GM18870 (cell line): Measurements from ENCODE around the gene GAS2L1.
"Not testable (repeated sequence)": the region's sequence is repeated elsewhere in the genome, so short reads cannot be mapped to it uniquely, and the experiment has no call there.

Experiments used
- ATAC-seq: cut with Tn5 transposase; IDR thresholded peaks from one replicate; pipeline ENCODE4 v1.9.1; 2021; ENCODE audit warnings: moderate library complexity; ENCODE audit not compliant: unreplicated experiment

GAS2L1 gene

DNA sequence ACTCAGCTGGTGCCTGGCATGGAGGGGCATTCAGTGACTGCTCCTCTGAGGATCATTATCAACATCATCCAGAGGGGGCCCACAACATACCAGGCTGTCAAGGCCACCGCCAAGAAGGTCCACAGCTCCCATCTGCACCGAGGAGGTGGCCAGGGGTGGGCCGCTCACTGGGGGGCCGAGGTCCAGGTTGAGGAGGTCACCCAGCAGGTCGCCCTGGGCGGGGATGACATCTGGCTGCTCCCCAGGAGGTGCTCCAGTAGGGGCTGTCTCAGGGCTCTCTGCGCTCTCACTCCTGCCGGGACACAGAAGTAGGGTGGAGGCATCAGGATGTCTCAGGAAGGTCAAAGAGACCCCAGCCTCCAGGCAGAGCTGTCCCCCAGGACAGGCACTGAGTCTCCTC, 34.1 kb downstream of the GAS2L1 start:
- ATAC-seq, result no peak

DNA sequence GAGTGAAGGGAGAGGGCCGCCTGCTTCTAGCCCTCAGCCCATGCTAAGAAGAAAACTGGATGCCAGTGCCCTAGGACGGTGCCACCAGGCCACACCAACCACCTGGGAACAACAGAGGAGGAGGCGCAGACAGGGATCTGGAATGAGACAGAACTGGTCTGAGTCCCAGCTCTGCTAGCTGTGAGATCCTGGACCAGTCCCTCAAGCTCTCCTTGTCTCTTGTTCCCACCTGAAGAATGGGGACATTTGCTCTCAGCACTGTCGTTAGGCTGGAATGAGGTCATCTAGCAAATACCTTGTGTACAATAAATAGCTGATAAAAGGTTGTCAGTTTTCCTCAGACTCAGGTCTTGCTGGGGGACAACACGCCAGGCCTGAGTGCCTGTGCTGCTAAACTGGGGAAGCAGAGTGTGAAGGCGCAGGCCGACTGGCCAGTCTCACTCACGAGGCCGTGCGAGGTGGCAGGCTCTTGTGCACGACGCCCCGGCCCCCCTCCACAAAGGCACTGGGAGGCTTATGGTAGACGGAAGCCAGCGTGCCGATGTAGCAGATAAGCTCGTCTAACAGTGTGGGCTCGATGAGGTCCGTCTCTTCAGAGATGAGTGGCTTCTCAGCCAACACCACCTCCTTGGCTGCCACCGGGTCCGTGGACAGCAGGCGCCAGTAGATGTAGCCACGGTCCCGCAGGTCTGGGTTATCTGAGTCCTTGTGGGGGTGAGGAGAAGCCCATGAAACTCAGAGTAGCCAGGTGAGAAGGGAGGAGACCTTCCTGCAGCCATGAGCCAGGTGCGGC, 34.8 kb downstream of the GAS2L1 start:
- ATAC-seq, result no peak

- ATAC-seq, result no peak
These were observed 35.3 kb downstream of the GAS2L1 start for GRCh38 chr22:29341849-29342127.

DNA sequence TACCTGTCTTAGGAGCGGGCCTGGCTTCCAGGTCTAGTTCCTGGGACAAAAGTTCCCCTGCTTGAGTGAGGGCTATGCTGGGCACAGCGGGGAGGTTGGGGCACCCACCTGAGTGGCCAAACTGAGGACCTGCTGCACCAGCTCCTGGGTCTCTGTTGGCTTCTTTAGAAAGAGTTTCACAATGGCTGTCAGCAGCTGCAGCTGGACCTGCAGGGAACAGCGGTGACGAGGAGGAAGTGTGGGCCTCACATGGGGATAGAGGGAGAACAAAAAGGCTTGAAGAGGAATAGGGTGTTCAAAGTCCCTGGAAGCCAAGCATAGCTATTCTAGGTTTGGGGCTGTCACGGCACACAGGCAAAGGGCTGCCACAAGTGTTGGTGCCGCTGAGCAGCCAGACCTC, 35.7 kb downstream of the GAS2L1 start:
- no peak for ATAC-seq

GRCh38 chr22:29342577-29343312, 36.3 kb downstream of the GAS2L1 start:
- ATAC-seq, result no peak

DNA sequence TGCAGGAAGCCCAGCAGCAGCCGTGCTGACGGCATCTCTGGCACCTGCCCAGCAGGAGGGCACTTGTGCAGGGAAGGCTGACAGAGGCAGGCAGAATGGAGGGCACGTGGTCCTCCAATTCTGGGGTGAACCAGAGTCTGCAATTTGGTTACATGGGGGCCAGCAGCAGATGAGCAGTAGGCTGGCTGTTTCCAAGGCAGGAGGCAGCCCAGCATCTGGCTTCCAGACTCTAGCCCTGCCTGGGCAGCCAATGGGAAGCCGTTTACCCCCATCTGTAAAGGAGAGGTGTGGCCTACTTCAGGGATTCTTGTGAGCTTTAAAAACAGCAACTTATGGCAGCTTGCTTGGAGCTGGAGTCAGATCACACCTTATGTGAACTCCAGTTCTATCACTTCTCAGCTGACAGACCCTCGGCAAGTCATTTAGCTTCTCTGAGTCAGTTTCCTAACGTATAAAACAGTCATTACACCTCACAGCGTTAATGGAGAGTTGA, 36.9 kb downstream of the GAS2L1 start:
- no peak for ATAC-seq

- ATAC-seq, result no peak
These were observed 37.7 kb downstream of the GAS2L1 start for GRCh38 chr22:29344137-29344536.

DNA sequence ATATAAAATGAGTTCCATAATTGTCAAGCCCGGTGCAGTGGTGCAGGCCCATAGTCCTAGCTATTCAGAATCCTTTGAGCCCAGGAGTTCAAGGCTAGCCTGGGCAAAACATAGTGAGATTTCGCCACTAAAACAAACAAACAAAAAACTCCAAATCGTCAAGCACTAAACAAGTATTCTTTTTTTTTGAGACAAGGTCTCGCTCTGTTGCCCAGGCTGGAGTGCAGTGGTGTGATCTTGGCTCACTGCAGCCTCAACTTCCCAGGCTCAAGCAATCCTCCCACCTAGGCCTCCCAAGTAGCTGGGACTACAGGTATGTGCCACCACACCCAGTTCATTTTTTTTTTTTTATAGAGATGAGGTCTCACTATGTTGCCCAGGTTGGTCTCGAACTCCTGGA, 38.4 kb downstream of the GAS2L1 start:
- ATAC-seq, result not testable (repeated sequence)

- ATAC-seq, result no peak
These were observed 39.5 kb downstream of the GAS2L1 start for GRCh38 chr22:29345932-29346331.

DNA sequence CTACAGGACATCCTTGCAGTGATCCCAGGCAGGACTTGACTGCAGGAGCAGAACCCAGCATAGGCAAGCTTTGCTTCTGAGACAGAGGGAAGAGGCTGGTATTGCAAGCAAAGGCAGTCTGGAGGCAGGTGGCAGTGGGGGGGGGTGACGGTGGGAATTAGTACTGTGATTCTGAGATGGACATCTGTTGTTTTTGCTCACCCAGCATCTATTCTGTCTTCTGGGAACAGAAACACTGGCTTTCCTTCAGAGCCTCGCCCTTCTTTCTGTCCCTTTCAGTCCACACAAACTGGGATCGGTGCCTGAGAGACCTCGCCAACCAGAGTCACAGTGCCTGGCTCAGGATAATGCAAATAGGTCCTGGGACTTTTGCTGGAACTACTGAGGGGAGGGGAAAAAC, 40.2 kb downstream of the GAS2L1 start:
- no peak for ATAC-seq

DNA sequence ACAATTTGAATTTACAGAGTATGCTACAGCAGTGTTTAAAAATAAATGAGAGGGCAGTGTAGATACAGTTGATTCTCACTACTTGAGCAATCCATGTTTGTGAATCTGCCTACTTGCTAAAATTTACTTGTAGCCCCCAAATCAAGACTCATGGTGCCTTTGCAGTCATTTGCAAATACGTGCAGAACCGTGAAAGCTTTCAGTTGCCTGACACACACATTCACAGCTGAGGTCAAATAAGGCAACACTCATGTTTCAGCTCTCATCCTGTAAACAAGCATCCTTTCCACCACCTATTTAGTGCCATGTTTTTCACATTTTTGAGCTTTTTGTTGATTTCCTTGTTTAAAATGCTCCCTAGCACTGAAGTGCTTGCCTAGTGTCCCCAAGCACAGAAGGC, 41.6 kb downstream of the GAS2L1 start:
- no peak for ATAC-seq

DNA sequence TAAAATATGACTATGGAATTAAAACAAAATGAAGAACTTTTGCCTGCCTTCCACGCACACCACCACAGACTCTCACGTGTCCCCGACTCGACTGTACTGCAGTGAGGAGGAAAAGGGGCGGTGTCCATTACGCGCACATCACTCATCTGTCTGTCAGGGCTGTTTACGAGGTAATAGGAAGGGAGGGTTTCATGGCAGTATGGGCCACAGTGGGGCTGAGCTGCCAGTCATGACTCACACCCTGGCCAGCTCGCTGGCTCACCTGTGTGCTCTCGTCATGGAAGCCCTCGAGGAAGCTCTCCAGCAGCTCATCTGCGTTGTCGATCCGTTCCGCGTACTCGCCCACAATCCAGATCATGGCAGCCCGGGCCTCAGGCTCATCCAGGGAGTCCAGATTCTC, 42.5 kb downstream of the GAS2L1 start:
- no peak for ATAC-seq

DNA sequence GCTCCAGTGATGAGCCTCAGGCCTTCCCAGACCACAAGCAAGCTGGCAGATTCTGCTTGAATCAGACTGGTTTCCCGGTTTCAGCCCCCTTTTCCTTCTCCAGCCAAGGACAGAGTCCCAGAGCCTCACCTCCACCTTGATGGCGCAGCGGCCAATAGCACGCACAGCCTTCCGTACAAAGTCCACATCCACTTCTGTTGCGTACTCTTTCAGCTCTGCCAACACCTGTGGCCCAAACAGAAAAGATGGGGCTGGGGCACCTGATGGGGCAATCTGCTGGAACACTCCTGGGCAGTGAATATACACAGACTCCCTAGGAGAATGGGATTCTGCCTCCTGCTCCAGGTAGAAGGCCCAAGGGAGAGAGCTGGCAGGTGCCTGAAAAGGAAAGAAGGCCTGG, 44.6 kb downstream of the GAS2L1 start:
- no peak for ATAC-seq

- no peak for ATAC-seq
These were observed 45.4 kb downstream of the GAS2L1 start for GRCh38 chr22:29351891-29352290.

DNA sequence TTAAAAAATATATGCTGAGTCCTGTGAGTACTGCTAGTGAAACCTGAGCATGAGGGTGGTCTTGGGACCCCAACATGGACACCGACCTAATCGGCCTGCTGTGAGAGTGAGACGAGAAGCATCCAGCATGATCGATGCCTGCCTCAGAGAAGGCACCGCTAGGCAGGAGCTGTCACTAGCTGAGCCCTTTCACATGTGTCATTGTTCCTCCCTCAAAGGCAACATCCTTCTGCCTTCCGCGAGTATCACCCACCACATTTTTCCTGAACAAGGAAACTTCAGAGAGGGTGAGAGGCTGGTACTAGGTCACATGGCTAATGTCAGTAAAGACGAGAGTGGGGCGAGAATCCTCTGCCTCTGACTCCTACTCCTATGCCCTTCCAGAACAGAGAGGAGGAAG, 46.3 kb downstream of the GAS2L1 start:
- ATAC-seq, result no peak

GRCh38 chr22:29353286-29353685, 46.8 kb downstream of the GAS2L1 start:
- no peak for ATAC-seq

- ATAC-seq, result no peak
These were observed 47.4 kb downstream of the GAS2L1 start for GRCh38 chr22:29353860-29354259.

DNA sequence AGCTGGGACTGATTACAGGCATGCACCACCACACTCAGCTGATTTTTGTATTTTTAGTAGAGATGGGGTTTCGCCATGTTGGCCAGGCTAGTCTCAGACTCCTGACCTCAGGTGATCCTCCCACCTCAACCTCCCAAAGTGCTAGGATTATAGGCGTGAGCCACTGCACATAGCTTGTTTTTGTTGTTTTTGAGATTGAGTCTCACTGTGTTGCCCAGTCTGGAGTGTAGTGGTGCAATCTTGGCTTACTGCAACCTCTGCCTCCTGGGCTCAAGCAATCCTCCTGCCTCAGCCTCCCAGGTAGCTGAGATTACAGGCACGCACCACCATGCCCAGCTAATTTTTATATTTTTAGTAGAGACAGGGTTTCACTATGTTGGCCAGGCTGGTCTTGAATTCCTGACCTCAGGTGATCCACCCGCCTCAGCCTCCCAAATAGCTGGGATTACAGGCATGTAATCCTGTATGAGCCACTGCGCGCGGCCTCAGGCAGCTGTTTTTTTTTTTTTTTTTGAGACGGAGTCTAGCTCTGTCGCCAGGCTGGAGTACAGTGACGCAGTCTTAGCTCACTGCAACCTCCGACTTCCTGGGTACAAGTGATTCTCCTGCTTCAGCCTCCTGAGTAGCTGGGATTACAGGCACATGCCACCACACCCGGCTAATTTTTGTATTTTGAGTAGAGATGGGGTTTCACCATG, 50.9 kb downstream of the GAS2L1 start:
- not testable (repeated sequence) for ATAC-seq

GRCh38 chr22:29359469-29359868, 53.0 kb downstream of the GAS2L1 start:
- no peak for ATAC-seq
